Muscle layer of duodenum (tissue), 2 donors: ENCODE measurements around the gene JAG1.

Experiments
- H3K27ac ChIP-seq: one replicate; pipeline ENCODE4 v1.7.0; 2013; ENCODE audit warnings: mild to moderate bottlenecking, low read length
- H3K27me3 ChIP-seq: one replicate; pipeline ENCODE4 v1.7.0; 2013; ENCODE audit warnings: low read depth, mild to moderate bottlenecking, control low read depth, low read length
- H3K36me3 ChIP-seq, 2 donors: one replicate each; pipeline ENCODE4 v1.7.0; 2013; ENCODE audit warnings: low read length in 2 of 2, control low read depth in 1 of 2, mild to moderate bottlenecking in 1 of 2; ENCODE audit not compliant: insufficient read depth in 2 of 2, control insufficient read depth in 1 of 2
- H3K4me1 ChIP-seq, 2 donors: one replicate each; pipeline ENCODE4 v1.7.0; 2013; ENCODE audit warnings: low read length in 2 of 2, mild to moderate bottlenecking in 2 of 2, control low read depth in 1 of 2, moderate library complexity in 1 of 2; ENCODE audit not compliant: insufficient read depth in 2 of 2, control insufficient read depth in 1 of 2
- H3K4me3 ChIP-seq, 2 donors: one replicate each; pipeline ENCODE4 v1.7.0; 2013; ENCODE audit warnings: low read length in 2 of 2, low read depth in 1 of 2, mild to moderate bottlenecking in 1 of 2
- H3K9me3 ChIP-seq, 2 donors: one replicate each; pipeline ENCODE4 v1.7.0; 2013; ENCODE audit warnings: low read length in 2 of 2, control low read depth in 1 of 2, mild to moderate bottlenecking in 1 of 2; ENCODE audit not compliant: control insufficient read depth in 1 of 2
- donor health status: healthy.

The JAG1 gene

GRCh38 chr20:10711903-10712451 is 38.2 kb upstream of the JAG1 start:
- Histone ChIP-seq H3K27ac (peak overlapping the region; percentile 37), H3K4me3 (no peak overlapping the region), H3K27me3 (no peaks in the 10 kb centered on the region), H3K9me3 (no peaks in the 10 kb centered on the region), H3K4me1 (peaks cover 0 to 9% of the 10 kb centered on the region in 2 donors), H3K36me3 (no peaks in the 10 kb centered on the region)

- H3K36me3 ChIP-seq, result no peaks in the 10 kb centered on the region
- H3K4me3 ChIP-seq, result no peak overlapping the region
- peak overlapping the region; percentile 37 for H3K27ac ChIP-seq
- H3K27me3 ChIP-seq, result no peaks in the 10 kb centered on the region
- H3K9me3 ChIP-seq, result no peaks in the 10 kb centered on the region
- peaks cover 0 to 3% of the 10 kb centered on the region in 2 donors for H3K4me1 ChIP-seq
Observed at GRCh38 chr20:10710991-10711775, 37.4 kb upstream of the JAG1 start.

- H3K36me3 ChIP-seq, result no peaks in the 10 kb centered on the region
- no peaks in the 10 kb centered on the region for H3K9me3 ChIP-seq
- H3K27me3 ChIP-seq, result no peaks in the 10 kb centered on the region
- no peak overlapping the region for H3K27ac ChIP-seq
- no peak overlapping the region for H3K4me3 ChIP-seq
- H3K4me1 ChIP-seq, result peaks cover 0 to under 1% of the 10 kb centered on the region in 2 donors
Observed at GRCh38 chr20:10709916-10710315, 36.1 kb upstream of the JAG1 start.

GRCh38 chr20:10708351-10709185 is 34.8 kb upstream of the JAG1 start:
- Histone ChIP-seq H3K9me3 (no peaks in the 10 kb centered on the region), H3K4me3 (no peak overlapping the region), H3K36me3 (no peaks in the 10 kb centered on the region), H3K4me1 (no peaks in the 10 kb centered on the region), H3K27me3 (no peaks in the 10 kb centered on the region), H3K27ac (no peak overlapping the region)

- H3K27me3 ChIP-seq, result no peaks in the 10 kb centered on the region
- no peak overlapping the region for H3K27ac ChIP-seq
- H3K4me1 ChIP-seq, result no peaks in the 10 kb centered on the region
- no peaks in the 10 kb centered on the region for H3K9me3 ChIP-seq
- no peak overlapping the region for H3K4me3 ChIP-seq
- no peaks in the 10 kb centered on the region for H3K36me3 ChIP-seq
Observed at GRCh38 chr20:10707791-10708190, 34.0 kb upstream of the JAG1 start.

GRCh38 chr20:10707068-10707467 is 33.3 kb upstream of the JAG1 start:
- Histone ChIP-seq H3K9me3 (no peaks in the 10 kb centered on the region), H3K27ac (no peak overlapping the region), H3K4me3 (no peak overlapping the region), H3K4me1 (no peaks in the 10 kb centered on the region), H3K36me3 (no peaks in the 10 kb centered on the region), H3K27me3 (no peaks in the 10 kb centered on the region)

GRCh38 chr20:10706460-10706811 is 32.6 kb upstream of the JAG1 start:
- Histone ChIP-seq H3K36me3 (no peaks in the 10 kb centered on the region), H3K9me3 (no peaks in the 10 kb centered on the region), H3K4me3 (no peak overlapping the region), H3K27ac (no peak overlapping the region), H3K4me1 (no peaks in the 10 kb centered on the region), H3K27me3 (no peaks in the 10 kb centered on the region)

- Histone ChIP-seq H3K36me3 (no peaks in the 10 kb centered on the region), H3K4me1 (no peaks in the 10 kb centered on the region)
Observed at GRCh38 chr20:10705801-10706459, 32.1 kb upstream of the JAG1 start.

GRCh38 chr20:10701607-10702006 is 27.8 kb upstream of the JAG1 start:
- Histone ChIP-seq H3K4me1 (no peaks in the 10 kb centered on the region), H3K9me3 (no peaks in the 10 kb centered on the region), H3K36me3 (no peaks in the 10 kb centered on the region), H3K27me3 (no peaks in the 10 kb centered on the region), H3K27ac (no peak overlapping the region), H3K4me3 (no peak overlapping the region)

More at GRCh38 chr20:10705801-10706459, 32.1 kb upstream of the JAG1 start:
- H3K9me3 ChIP-seq, result no peaks in the 10 kb centered on the region
- no peak overlapping the region for H3K4me3 ChIP-seq
- no peaks in the 10 kb centered on the region for H3K27me3 ChIP-seq
- no peak overlapping the region for H3K27ac ChIP-seq

GRCh38 chr20:10699941-10700340 is 26.1 kb upstream of the JAG1 start:
- Histone ChIP-seq H3K4me1 (no peaks in the 10 kb centered on the region), H3K36me3 (no peaks in the 10 kb centered on the region), H3K4me3 (no peak overlapping the region), H3K27ac (no peak overlapping the region), H3K9me3 (no peaks in the 10 kb centered on the region), H3K27me3 (no peaks in the 10 kb centered on the region)

- Histone ChIP-seq H3K4me3 (no peak overlapping the region), H3K9me3 (no peaks in the 10 kb centered on the region), H3K4me1 (no peaks in the 10 kb centered on the region), H3K27me3 (no peaks in the 10 kb centered on the region), H3K27ac (no peak overlapping the region), H3K36me3 (no peaks in the 10 kb centered on the region)
Observed at GRCh38 chr20:10699489-10699888, 25.7 kb upstream of the JAG1 start.
